ENCODE data around the gene FAM43B. TPM values are rescaled to one million over a fixed set of nuclear protein-coding genes. Genes with fewer than 3 reads are reported as not detected.

The FAM43B gene, protein sequence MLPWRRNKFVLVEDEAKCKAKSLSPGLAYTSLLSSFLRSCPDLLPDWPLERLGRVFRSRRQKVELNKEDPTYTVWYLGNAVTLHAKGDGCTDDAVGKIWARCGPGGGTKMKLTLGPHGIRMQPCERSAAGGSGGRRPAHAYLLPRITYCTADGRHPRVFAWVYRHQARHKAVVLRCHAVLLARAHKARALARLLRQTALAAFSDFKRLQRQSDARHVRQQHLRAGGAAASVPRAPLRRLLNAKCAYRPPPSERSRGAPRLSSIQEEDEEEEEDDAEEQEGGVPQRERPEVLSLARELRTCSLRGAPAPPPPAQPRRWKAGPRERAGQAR
- 0.16 and 0.51 TPM in 2 replicates for total RNA-seq

DNA sequence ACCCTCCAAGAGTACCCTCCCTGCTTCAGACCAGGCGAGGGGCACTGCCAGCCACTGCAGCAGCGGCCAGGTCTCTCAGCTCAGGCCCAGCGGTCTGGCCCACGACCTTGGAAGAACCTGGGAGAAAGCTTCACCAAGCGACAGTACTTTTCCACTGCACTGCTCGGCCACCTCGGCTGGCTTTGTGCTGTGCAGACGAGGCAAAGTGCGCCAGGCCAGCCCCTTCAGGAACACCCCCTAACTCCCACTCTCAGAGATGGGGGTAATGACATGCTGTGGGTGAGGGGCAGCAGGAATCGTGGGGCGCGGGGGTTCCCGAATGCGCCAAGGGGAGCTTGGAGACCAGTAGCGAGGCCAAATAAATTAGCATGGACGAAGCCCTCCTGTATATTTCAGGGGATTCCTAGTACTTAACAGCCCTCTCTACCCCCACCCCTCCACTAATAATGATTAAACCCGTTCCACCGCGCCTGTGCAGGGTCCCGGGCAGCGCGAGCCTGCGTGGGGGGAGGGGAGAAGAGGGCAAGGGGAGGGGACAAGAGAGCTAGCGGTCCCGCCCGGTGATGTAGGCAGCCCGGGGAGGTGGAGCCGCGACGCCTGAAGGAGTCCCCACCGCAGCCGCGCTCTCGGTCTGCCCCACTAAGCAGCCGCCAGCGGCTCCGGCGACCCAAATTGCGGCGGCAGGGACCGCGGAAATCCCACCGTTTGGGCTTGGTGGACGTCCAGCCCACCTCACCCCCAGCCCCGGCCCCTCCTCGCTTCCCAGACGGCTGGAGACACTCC is at the start of gene FAM43B:
TSS of gene FAM43B (plus strand) at position 629 of the 783 bp plus-strand sequence. CDS start 401 bp downstream, outside the sequence.

DNA sequence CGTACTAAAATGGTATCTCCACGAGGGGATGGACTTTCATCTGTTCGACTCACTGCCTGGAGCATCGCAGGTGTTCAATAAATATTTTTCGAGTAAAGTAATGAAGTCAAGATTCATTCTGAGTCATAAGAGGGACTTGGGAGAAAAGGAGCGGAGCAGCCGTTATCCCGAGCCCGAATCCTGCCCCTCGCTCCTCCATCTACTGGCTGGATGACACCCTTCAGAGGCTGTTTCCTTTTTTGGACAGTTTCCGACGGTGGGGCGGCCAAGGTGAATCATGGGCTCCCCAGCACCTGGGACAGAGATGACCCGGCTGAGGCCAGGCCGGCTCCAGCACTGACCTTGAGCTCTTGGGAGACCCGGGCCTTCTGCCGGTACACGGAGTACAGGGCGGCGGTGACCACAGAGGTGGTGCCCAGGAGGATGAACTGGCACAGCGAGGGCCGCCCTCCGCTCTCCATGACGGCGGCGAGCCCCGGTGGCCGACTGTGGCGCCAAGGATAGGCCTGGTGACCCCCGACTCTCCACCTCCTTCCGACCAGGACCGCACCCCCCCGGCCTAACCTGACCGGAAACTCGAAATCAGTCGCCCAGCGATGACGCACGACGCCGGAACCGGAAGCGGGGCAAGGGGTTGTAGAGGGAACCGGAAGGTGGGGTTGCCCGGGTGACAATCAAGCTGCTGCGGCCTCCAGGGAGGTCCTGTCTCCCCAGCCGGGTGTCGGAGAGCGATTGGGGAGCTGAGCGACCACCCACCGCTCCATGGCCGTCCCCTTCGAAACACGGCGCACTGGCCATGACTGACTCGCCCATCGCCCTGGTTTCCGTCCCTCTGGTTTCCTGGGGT is 44.6 kb upstream of the FAM43B start, which contains the start of gene MUL1:
TSS of gene MUL1 (minus strand) at position 588 of the 847 bp plus-strand sequence. CDS start at position 461, 127 bp downstream.

DNA sequence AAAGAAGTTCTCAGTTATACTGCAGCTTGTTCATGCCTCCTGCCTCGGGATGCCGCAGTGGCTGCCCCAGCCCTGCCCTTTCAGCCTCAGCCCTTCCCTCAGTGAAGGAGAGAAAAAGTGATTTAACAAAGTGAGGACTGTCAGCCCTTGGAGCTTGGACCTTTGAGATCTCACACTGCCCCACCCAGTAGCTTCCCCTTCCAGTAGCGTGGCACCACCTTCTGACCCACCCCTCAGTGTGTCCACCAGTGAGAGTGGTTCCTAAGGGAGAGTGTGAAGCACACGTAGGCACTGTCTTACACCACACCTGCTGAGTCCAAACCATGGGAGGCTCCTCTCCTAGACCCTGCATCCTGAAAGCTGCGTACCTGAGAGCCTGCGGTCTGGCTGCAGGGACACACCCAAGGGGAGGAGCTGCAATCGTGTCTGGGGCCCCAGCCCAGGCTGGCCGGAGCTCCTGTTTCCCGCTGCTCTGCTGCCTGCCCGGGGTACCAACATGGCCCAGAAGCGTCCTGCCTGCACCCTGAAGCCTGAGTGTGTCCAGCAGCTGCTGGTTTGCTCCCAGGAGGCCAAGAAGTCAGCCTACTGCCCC is 36.4 kb downstream of the FAM43B start, which contains the start of gene CDA:
TSS of gene CDA (plus strand) at position 464 of the 592 bp plus-strand sequence. CDS start at position 497, 33 bp downstream.

Other genes starting within 250 kb of the FAM43B start
- gene CAMK2N1, start 66.4 kb upstream of the FAM43B start, total RNA-seq = 6.4 and 14.1 TPM in 2 replicates
- 22.3 and 32.8 TPM in 2 replicates for gene MUL1, start 44.4 kb upstream of the FAM43B start, total RNA-seq
- 3.0 and 4.4 TPM in 2 replicates for gene CDA, start 36.5 kb downstream of the FAM43B start, total RNA-seq
- 26.2 and 67.3 TPM in 2 replicates for gene PINK1, start 80.9 kb downstream of the FAM43B start, total RNA-seq
- 334 and 373 TPM in 2 replicates for gene DDOST, start 108.8 kb downstream of the FAM43B start, total RNA-seq
- gene KIF17, start 165.4 kb downstream of the FAM43B start, total RNA-seq = 0.81 and 4.3 TPM in 2 replicates
- gene SH2D5, start 180.1 kb downstream of the FAM43B start, total RNA-seq = 9.6 and 9.8 TPM in 2 replicates
- 110 and 113 TPM in 2 replicates for gene HP1BP3, start 234.7 kb downstream of the FAM43B start, total RNA-seq